ENCODE data around the gene TUBB3.
"Not testable (repeated sequence)": the region's sequence is repeated elsewhere in the genome, so short reads cannot be mapped to it uniquely, and the experiment has no call there.

Gene TUBB3

GRCh38 chr16:89960966-89961365 is 37.8 kb downstream of the TUBB3 start:
- no peak for DNase-seq (ENCODE audit: low read depth)
- H3K4me3 ChIP-seq (ENCODE audit: low read depth, low read length): no peak overlapping the region
- TF ChIP-seq CTCF (conservative IDR thresholded peaks at IDR 0.05; ENCODE audit: low read depth, low read length): no peak

GRCh38 chr16:89961920-89962319 is 38.8 kb downstream of the TUBB3 start:
- DNase-seq (ENCODE audit: low read depth): no peak
- no peak overlapping the region for H3K4me3 ChIP-seq (ENCODE audit: low read depth, low read length)
- TF ChIP-seq CTCF (conservative IDR thresholded peaks at IDR 0.05; ENCODE audit: low read depth, low read length): no peak

GRCh38 chr16:89962754-89963498 is 39.8 kb downstream of the TUBB3 start:
- H3K4me3 ChIP-seq (ENCODE audit: low read depth, low read length): no peak overlapping the region
- DNase-seq (ENCODE audit: low read depth): no peak

GRCh38 chr16:89964201-89964600 is 41.1 kb downstream of the TUBB3 start:
- no peak for DNase-seq (ENCODE audit: low read depth)
- H3K4me3 ChIP-seq (ENCODE audit: low read depth, low read length): no peak overlapping the region
- no peak for TF ChIP-seq CTCF (conservative IDR thresholded peaks at IDR 0.05; ENCODE audit: low read depth, low read length)

More at GRCh38 chr16:89962754-89963498, 39.8 kb downstream of the TUBB3 start:
- TF ChIP-seq CTCF (conservative IDR thresholded peaks at IDR 0.05; ENCODE audit: low read depth, low read length): no peak

- TF ChIP-seq CTCF (conservative IDR thresholded peaks at IDR 0.05; ENCODE audit: low read depth, low read length): no peak
- no peak overlapping the region for H3K4me3 ChIP-seq (ENCODE audit: low read depth, low read length)
- DNase-seq (ENCODE audit: low read depth): no peak
These were observed 42.5 kb downstream of the TUBB3 start for GRCh38 chr16:89965447-89966225.

GRCh38 chr16:89966756-89967155 is 43.6 kb downstream of the TUBB3 start:
- no peak overlapping the region for H3K4me3 ChIP-seq (ENCODE audit: low read depth, low read length)
- DNase-seq (ENCODE audit: low read depth): no peak
- TF ChIP-seq CTCF (conservative IDR thresholded peaks at IDR 0.05; ENCODE audit: low read depth, low read length): no peak

- DNase-seq (ENCODE audit: low read depth); H3K4me3 ChIP-seq (ENCODE audit: low read depth, low read length): not testable (repeated sequence)
These were observed 44.3 kb downstream of the TUBB3 start for GRCh38 chr16:89967436-89967835.

GRCh38 chr16:89968074-89968473 is 44.9 kb downstream of the TUBB3 start:
- not testable (repeated sequence) for H3K4me3 ChIP-seq (ENCODE audit: low read depth, low read length); DNase-seq (ENCODE audit: low read depth)

Measured in choroid plexus epithelial cell (primary cell).